H1 (cell line): ENCODE results near the gene HOXB3.

ENCODE experiments used
- CEBPB ChIP-seq: IDR thresholded peaks from 2 replicates; pipeline ENCODE4 v1.6.1; 2012; ENCODE audit warnings: low read depth, low read length
- CTCF ChIP-seq, 3 experiments: IDR thresholded peaks; 1 replicate in 2 of 3; 2 replicates in 1 of 3; pipeline versions ENCODE4 v1.5.1 to v1.6.1; 2011; ENCODE audit warnings: low read length in 3 of 3, mild to moderate bottlenecking in 3 of 3, inconsistent platforms in 2 of 3, low read depth in 1 of 3, moderate library complexity in 1 of 3; ENCODE audit not compliant: insufficient read depth in 1 of 3; ENCODE audit errors: control extremely low read depth in 1 of 3
- EP300 ChIP-seq, 2 experiments: IDR thresholded peaks; 1 replicate in 1 of 2; 2 replicates in 1 of 2; pipeline ENCODE4 v1.6.1; 2011 to 2012; ENCODE audit warnings: low read depth in 2 of 2, low read length in 2 of 2, mild to moderate bottlenecking in 2 of 2, borderline replicate concordance in 1 of 2, inconsistent platforms in 1 of 2, moderate library complexity in 1 of 2
- EZH2 ChIP-seq: fragments of 200-600 bp; sonication (generic); IDR thresholded peaks from 2 replicates; pipeline ENCODE4 v1.7.1; 2012; ENCODE audit warnings: low read depth, mild to moderate bottlenecking, moderate library complexity, low read length, inconsistent platforms; ENCODE audit not compliant: severe bottlenecking
- HDAC6 ChIP-seq: IDR thresholded peaks from one replicate; pipeline ENCODE4 v1.7.1; 2012; ENCODE audit warnings: low read depth, mild to moderate bottlenecking, inconsistent platforms, low read length, moderate library complexity
- JUN ChIP-seq: IDR thresholded peaks from 2 replicates; pipeline ENCODE4 v1.6.1; 2011; ENCODE audit warnings: low read depth, mild to moderate bottlenecking, improper control_type of control experiment, low read length
- JUND ChIP-seq: IDR thresholded peaks from 2 replicates; pipeline ENCODE4 v1.6.1; 2011; ENCODE audit warnings: mild to moderate bottlenecking, improper control_type of control experiment, low read length
- MAX ChIP-seq: IDR thresholded peaks from 2 replicates; pipeline ENCODE4 v1.6.1; 2012; ENCODE audit warnings: inconsistent platforms
- POLR2A ChIP-seq, 2 experiments: IDR thresholded peaks; 1 replicate in 1 of 2; 2 replicates in 1 of 2; pipeline ENCODE4 v1.6.1; 2011; ENCODE audit warnings: low read depth in 2 of 2, low read length in 2 of 2, mild to moderate bottlenecking in 2 of 2; ENCODE audit errors: control extremely low read depth in 1 of 2
- POLR2AphosphoS5 ChIP-seq: IDR thresholded peaks from 2 replicates; pipeline ENCODE4 v1.6.1; 2011; ENCODE audit warnings: low read depth, low read length
- RAD21 ChIP-seq, 2 experiments: IDR thresholded peaks in 1 of 2; conservative IDR thresholded peaks in 1 of 2; 2 replicates each; pipeline ENCODE4 v1.6.1; 2011; ENCODE audit warnings: low read depth in 2 of 2, low read length in 2 of 2, improper control_type of control experiment in 1 of 2, inconsistent platforms in 1 of 2, mild to moderate bottlenecking in 1 of 2, moderate library complexity in 1 of 2
- RXRA ChIP-seq: IDR thresholded peaks from 2 replicates; pipeline ENCODE4 v1.6.1; 2011; ENCODE audit warnings: low read depth, mild to moderate bottlenecking, low read length, moderate library complexity; ENCODE audit not compliant: insufficient read depth
- TAF1 ChIP-seq: IDR thresholded peaks from 2 replicates; pipeline ENCODE4 v1.6.1; 2011; ENCODE audit warnings: mild to moderate bottlenecking, low read depth, low read length
- TF ChIP-seq, protein P1 (sequence below): IDR thresholded peaks from 2 replicates; pipeline ENCODE4 v1.6.1; 2012; ENCODE audit warnings: inconsistent platforms

DNA sequence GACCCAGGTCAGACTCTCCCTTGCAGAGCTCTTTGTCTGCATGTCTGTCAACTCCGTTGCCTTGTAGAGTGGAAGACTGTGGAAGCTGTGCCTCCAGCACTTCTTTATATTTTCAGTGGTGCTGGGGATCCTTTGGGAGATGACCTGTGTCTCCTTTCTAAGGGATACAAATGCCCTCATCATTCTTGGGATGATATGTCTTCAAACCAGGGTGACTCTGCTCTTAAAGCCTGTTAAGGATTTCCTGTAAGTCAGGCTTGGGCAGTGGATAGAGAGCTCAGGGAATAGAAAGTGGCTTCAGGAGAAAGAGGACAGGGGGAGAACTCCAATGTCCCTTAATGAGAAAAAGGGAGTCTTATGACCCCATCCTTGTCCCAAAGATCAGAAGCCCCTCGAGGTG is 1.5 kb downstream of the HOXB3 start:
- TF ChIP-seq EZH2 (no peak), POLR2A (IDR thresholded peaks at IDR 0.05; ENCODE audit: control extremely low read depth in 1 of 2, low read depth in 2 of 2, low read length in 2 of 2) (no peak), POLR2AphosphoS5 (no peak), RXRA (no peak), CTCF (IDR thresholded peaks at IDR 0.05; ENCODE audit: control extremely low read depth in 1 of 3, insufficient read depth in 1 of 3, low read depth in 1 of 3, low read length in 3 of 3) (no peak), MAX (no peak), EP300 (IDR thresholded peaks at IDR 0.05; ENCODE audit: borderline replicate concordance in 1 of 2, low read depth in 2 of 2, low read length in 2 of 2) (no peak), HDAC6 (no peak), JUND (no peak), RAD21 (IDR thresholded peaks at IDR 0.05 in 1 of 2, conservative IDR thresholded peaks at IDR 0.05 in 1 of 2; ENCODE audit: low read depth in 2 of 2, low read length in 2 of 2) (no peak), JUN (no peak), CEBPB (no peak), TAF1 (no peak)
- TF ChIP-seq, protein P1, sequence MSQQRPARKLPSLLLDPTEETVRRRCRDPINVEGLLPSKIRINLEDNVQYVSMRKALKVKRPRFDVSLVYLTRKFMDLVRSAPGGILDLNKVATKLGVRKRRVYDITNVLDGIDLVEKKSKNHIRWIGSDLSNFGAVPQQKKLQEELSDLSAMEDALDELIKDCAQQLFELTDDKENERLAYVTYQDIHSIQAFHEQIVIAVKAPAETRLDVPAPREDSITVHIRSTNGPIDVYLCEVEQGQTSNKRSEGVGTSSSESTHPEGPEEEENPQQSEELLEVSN: no peak
